WI38 (cell line): ENCODE measurements around the gene BIRC5.

ENCODE experiments used
- H3K4me3 ChIP-seq: 2 replicates; pipeline ENCODE4 v1.5.1; 2011; ENCODE audit warnings: low read depth, mild to moderate bottlenecking, control low read depth, low read length
- CTCF ChIP-seq: IDR thresholded peaks from 2 replicates; pipeline ENCODE4 v1.5.1; 2012; ENCODE audit warnings: low read depth, mild to moderate bottlenecking, control low read depth, low read length

Gene BIRC5

GRCh38 chr17:78172249-78173051 is 41.6 kb upstream of the BIRC5 start:
- no peak overlapping the region for H3K4me3 ChIP-seq
- no peak for TF ChIP-seq CTCF

GRCh38 chr17:78173097-78173715 is 40.8 kb upstream of the BIRC5 start:
- H3K4me3 ChIP-seq: no peak overlapping the region

GRCh38 chr17:78174346-78174869 is 39.6 kb upstream of the BIRC5 start:
- no peak overlapping the region for H3K4me3 ChIP-seq
- TF ChIP-seq CTCF: no peak

More at GRCh38 chr17:78173097-78173715, 40.8 kb upstream of the BIRC5 start:
- no peak for TF ChIP-seq CTCF

- H3K4me3 ChIP-seq: no peak overlapping the region
- TF ChIP-seq CTCF: no peak
Observed at GRCh38 chr17:78174870-78175642, 39.0 kb upstream of the BIRC5 start.

- H3K4me3 ChIP-seq: no peak overlapping the region
- TF ChIP-seq CTCF: no peak
Observed at GRCh38 chr17:78175643-78175981, 38.4 kb upstream of the BIRC5 start.

- TF ChIP-seq CTCF: peak; percentile 74
- H3K4me3 ChIP-seq: no peak overlapping the region
Observed at GRCh38 chr17:78176548-78177025, 37.5 kb upstream of the BIRC5 start.
